Testis (tissue), 3 donors: ENCODE results near the gene BAHCC1. TPM values are rescaled to one million over a fixed set of nuclear protein-coding genes. Genes with fewer than 3 reads are reported as not detected.

Experiments
- DNase-seq: peaks from one replicate; pipeline ENCODE4 v3.0.0-alpha.2; 2019
- H3K27ac ChIP-seq, 2 donors: fragments of 200-600 bp; sonication (generic); one replicate each; pipeline ENCODE4 v1.5.1; 2019
- H3K27me3 ChIP-seq: fragments of 200-600 bp; sonication (generic); one replicate; pipeline ENCODE4 v1.5.1; 2019
- H3K36me3 ChIP-seq: fragments of 200-600 bp; sonication (generic); one replicate; pipeline ENCODE4 v1.5.1; 2017; ENCODE audit warnings: low read depth; ENCODE audit errors: missing control alignments
- H3K4me1 ChIP-seq: fragments of 200-600 bp; sonication (generic); one replicate; pipeline ENCODE4 v1.5.1; 2019
- H3K4me3 ChIP-seq, 2 donors: fragments of 200-600 bp; sonication (generic); one replicate each; pipeline ENCODE4 v1.5.1; 2017 to 2019
- H3K9me3 ChIP-seq: fragments of 200-600 bp; sonication (generic); one replicate; pipeline ENCODE4 v1.5.1; 2017
- POLR2A ChIP-seq: fragments of 450-650 bp; IDR thresholded peaks from one replicate; pipeline ENCODE4 v1.6.1; 2017; ENCODE audit warnings: antibody characterized with exemption, mild to moderate bottlenecking, moderate library complexity
- WGBS, 2 donors: methylation state at CpG; one replicate each; pipeline ENCODE4 v1.1.5; 2018; 5-methylcytosine and 5-hydroxymethylcytosine counted together
- intact Hi-C: fragments of 100-400 bp; cut with DNase I; formaldehyde crosslinking; loops from one replicate; pipeline ENCODE4 v1.15.1; 2023; ENCODE audit warnings: low total_unique reads
- polyA plus RNA-seq: library from polyadenylated mRNA; stranded (reverse); fragments of 350-450 nt; fragmentation: Illumina TruSeq; extraction: RNeasy Lipid Tissue Mini Kit (QIAGEN cat#74804); gene quantifications from one replicate; pipeline ENCODE4 v1.2.3, GENCODE V29; 2014; ENCODE audit warnings: low read depth, low replicate concordance; ENCODE audit not compliant: insufficient read depth
- total RNA-seq, 2 donors: library from RNA; depleted of rRNA; stranded (reverse); fragments of >200 nt; gene quantifications; one replicate each; pipeline ENCODE4 v1.2.3, GENCODE V29; 2016
- TF ChIP-seq, protein P1 (sequence below), 3 experiments: fragments of 450-650 bp in 2 of 3; fragments of 200-600 bp in 1 of 3; sonication (generic) in 1 of 3; IDR thresholded peaks; one replicate each; pipeline ENCODE4 v1.5.1; 2016 to 2019; ENCODE audit warnings: antibody characterized with exemption in 3 of 3, mild to moderate bottlenecking in 2 of 3, moderate library complexity in 1 of 3

The BAHCC1 gene
- total and polyA plus RNA-seq, 3 donors from 2014 or later, result 11.3 to 30.2 (median 29.2) TPM

DNA sequence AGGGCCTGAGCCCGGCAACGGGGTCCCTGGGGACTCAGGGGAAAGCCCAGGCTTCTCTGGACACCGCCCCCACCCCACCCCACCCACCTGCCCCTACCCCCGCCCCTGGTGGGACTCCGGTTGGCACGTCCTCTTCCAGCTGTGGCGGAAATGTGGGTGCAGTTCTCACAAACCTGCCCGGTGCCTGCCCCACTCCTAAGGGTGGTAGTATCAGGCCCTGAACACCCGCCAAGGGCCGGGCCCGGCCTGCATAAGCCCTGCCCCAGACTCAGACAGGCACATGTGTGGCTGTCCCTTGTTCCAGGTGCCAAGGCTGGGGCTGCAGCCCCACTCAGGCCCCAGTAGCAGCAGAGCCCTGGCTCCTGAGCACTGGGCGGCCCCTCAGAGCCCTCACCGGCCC, 59.2 kb downstream of the BAHCC1 start:
- Histone ChIP-seq H3K4me3 (no peak overlapping the region), H3K9me3 (no peaks in the 10 kb centered on the region), H3K36me3 (no peaks in the 10 kb centered on the region), H3K27ac (no peak overlapping the region), H3K27me3 (no peaks in the 10 kb centered on the region), H3K4me1 (no peaks in the 10 kb centered on the region)
- no peak for DNase-seq
- no peak for TF ChIP-seq POLR2A
- TF ChIP-seq, protein P1, sequence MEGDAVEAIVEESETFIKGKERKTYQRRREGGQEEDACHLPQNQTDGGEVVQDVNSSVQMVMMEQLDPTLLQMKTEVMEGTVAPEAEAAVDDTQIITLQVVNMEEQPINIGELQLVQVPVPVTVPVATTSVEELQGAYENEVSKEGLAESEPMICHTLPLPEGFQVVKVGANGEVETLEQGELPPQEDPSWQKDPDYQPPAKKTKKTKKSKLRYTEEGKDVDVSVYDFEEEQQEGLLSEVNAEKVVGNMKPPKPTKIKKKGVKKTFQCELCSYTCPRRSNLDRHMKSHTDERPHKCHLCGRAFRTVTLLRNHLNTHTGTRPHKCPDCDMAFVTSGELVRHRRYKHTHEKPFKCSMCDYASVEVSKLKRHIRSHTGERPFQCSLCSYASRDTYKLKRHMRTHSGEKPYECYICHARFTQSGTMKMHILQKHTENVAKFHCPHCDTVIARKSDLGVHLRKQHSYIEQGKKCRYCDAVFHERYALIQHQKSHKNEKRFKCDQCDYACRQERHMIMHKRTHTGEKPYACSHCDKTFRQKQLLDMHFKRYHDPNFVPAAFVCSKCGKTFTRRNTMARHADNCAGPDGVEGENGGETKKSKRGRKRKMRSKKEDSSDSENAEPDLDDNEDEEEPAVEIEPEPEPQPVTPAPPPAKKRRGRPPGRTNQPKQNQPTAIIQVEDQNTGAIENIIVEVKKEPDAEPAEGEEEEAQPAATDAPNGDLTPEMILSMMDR (IDR thresholded peaks at IDR 0.05), result no peak
- WGBS, 2 donors, result 90 to 91% methylated on average over 2 to 13 of the region's 13 CpGs
- intact Hi-C loops, result no loop called here

DNA sequence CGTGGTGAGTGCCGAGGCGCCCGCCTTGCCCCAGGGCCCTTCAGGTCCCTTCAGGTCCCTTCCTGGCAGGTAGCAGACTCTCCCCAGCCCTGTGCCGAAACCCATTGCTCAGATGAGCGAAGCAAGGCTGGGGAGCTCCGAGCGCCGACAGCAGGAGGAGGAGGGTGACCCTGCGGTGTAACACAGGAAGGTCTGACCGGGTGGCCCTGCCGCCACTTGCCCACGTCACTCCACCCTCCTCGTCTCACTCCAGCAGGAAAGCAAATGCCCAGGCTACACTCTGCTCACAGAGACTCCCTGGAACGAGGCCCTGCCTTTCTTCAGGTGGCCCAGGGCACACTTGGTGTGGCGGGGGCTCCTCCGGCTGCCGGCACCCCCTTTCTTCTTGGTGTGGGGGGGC, 60.1 kb downstream of the BAHCC1 start:
- DNase-seq, result no peak
- H3K36me3 ChIP-seq, result no peaks in the 10 kb centered on the region
- intact Hi-C loops, result no loop called here
- H3K27me3 ChIP-seq, result no peaks in the 10 kb centered on the region
- no peaks in the 10 kb centered on the region for H3K4me1 ChIP-seq
- WGBS, 2 donors, result 90 to 96% methylated on average over 17 to 18 of the region's 18 CpGs
- H3K9me3 ChIP-seq, result no peaks in the 10 kb centered on the region
- no peak overlapping the region for H3K4me3 ChIP-seq
- no peak for TF ChIP-seq POLR2A
- TF ChIP-seq, protein P1 (IDR thresholded peaks at IDR 0.05), result no peak
- H3K27ac ChIP-seq, result no peak overlapping the region

DNA sequence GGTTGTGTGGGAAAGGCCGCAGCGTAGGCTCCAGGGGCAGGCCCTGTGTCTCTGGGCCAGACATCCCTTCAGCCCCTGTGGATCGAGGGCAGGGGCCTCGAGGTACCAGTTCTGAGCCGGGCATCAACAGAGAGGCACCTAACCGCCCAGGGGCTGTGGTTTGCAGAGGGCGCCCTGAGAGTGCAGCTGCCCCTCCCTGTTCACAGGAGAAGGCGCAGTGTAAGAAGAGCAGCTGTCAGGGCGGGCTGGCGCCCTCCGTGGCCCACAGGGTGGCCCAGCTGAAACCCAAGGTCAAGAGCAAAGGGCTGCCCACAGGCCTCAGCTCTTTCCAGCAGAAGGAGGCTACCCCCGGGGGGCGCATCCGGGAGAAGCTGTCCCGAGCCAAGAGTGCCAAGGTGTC, 60.8 kb downstream of the BAHCC1 start:
- H3K36me3 ChIP-seq, result no peaks in the 10 kb centered on the region
- WGBS, 2 donors, result 78 to 86% methylated on average over 6 to 15 of the region's 15 CpGs
- no peak overlapping the region for H3K4me3 ChIP-seq
- no peak for TF ChIP-seq POLR2A
- TF ChIP-seq, protein P1 (IDR thresholded peaks at IDR 0.05), result no peak
- intact Hi-C loops, result no loop called here
- no peak overlapping the region for H3K27ac ChIP-seq
- no peaks in the 10 kb centered on the region for H3K27me3 ChIP-seq
- no peaks in the 10 kb centered on the region for H3K4me1 ChIP-seq
- H3K9me3 ChIP-seq, result no peaks in the 10 kb centered on the region
- no peak for DNase-seq

DNA sequence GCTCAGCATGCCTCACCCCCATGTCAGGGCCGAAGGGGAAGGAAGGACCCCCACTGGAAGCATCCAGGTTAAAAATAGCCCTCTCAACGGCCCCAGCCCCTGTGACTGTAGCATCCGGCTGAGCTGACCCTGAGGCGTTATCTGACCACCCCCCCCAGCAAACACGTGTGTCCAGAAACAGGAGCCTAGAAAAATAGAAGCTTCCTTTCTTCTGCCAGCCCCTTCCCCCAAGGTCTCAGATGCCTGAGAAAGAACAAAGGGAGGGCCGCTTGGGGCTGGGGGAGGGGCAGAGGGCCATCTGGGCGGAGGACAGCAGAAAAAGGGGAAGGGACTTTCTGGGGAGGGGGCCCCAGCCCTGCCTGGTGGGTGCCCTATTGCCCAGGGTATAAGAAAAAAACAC, 61.5 kb downstream of the BAHCC1 start:
- no peaks in the 10 kb centered on the region for H3K27me3 ChIP-seq
- no peak for DNase-seq
- no peak overlapping the region for H3K27ac ChIP-seq
- intact Hi-C loops, result no loop called here
- no peaks in the 10 kb centered on the region for H3K9me3 ChIP-seq
- 36 to 52% methylated on average over 4 to 7 of the region's 7 CpGs for WGBS, 2 donors
- no peak overlapping the region for H3K4me3 ChIP-seq
- TF ChIP-seq POLR2A, result no peak
- TF ChIP-seq, protein P1 (IDR thresholded peaks at IDR 0.05), result no peak
- H3K36me3 ChIP-seq, result no peaks in the 10 kb centered on the region
- no peaks in the 10 kb centered on the region for H3K4me1 ChIP-seq

DNA sequence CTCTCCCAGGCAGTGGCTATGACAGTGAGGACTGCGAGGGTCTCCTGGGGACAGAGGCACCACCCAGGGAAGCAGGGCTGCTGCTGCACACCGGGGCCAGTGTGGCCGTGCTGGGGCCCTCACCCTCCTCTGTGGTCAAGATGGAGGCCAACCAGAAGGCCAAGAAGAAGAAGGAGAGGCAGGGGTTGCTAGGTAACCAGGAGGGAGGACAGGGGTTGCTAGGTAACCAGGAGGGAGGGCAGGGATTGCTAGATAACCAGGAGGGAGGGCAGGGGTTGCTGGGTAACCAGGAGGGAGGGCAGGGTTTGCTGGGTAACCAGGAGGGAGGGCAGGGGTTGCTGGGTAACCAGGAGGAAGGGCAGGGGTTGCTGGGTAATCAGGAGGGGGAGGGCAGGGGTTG, 62.1 kb downstream of the BAHCC1 start:
- H3K36me3 ChIP-seq, result no peaks in the 10 kb centered on the region

More for the DNA sequence above, 62.1 kb downstream of the BAHCC1 start:
- Histone ChIP-seq H3K27me3 (no peaks in the 10 kb centered on the region), H3K4me1 (no peaks in the 10 kb centered on the region), H3K4me3 (no peak overlapping the region), H3K27ac (no peak overlapping the region), H3K9me3 (no peaks in the 10 kb centered on the region)
- DNase-seq, result no peak
- TF ChIP-seq POLR2A, result no peak
- TF ChIP-seq, protein P1 (IDR thresholded peaks at IDR 0.05), result no peak
- 78 to 94% methylated on average over 2 to 3 of the region's 3 CpGs for WGBS, 2 donors
- intact Hi-C loops, result no loop called here
